GM23338 (cell line): ENCODE results near the gene CERT1. TPM values are rescaled to one million over a fixed set of nuclear protein-coding genes. Genes with fewer than 3 reads are reported as not detected.
A peak's percentile ranks its signal among the peaks of the same experiment; 100 is the strongest.

Source experiments
- ATAC-seq: fragments of 200-7000 bp; cut with Tn5 transposase; 3 replicates; pipeline ENCODE4 v1.9.1; 2020
- DNase-seq: peaks from one replicate; pipeline ENCODE4 v3.0.0-alpha.2; 2015; ENCODE audit warnings: low spot score
- H2AFZ ChIP-seq: fragments of 200-600 bp; sonication (generic); 2 replicates; pipeline ENCODE4 v1.8.0; 2016; ENCODE audit warnings: antibody characterized with exemption, mild to moderate bottlenecking, moderate library complexity
- H3F3A ChIP-seq: fragments of 200-600 bp; sonication (generic); replicated peaks from 2 replicates; pipeline ENCODE4 v1.8.0; 2017; ENCODE audit warnings: antibody characterized with exemption, mixed run types, low read depth
- H3K27ac ChIP-seq: fragments of 200-600 bp; sonication (generic); 2 replicates; pipeline ENCODE4 v1.6.1; 2016; ENCODE audit warnings: low read depth
- H3K27me3 ChIP-seq: fragments of 200-600 bp; sonication (generic); 2 replicates; pipeline ENCODE4 v1.8.0; 2016; ENCODE audit warnings: mild to moderate bottlenecking, mixed run types, moderate library complexity; ENCODE audit not compliant: insufficient read depth
- H3K36me3 ChIP-seq: fragments of 200-600 bp; sonication (generic); 2 replicates; pipeline ENCODE4 v1.8.0; 2016; ENCODE audit warnings: mild to moderate bottlenecking; ENCODE audit not compliant: insufficient read depth
- H3K4me1 ChIP-seq: fragments of 200-600 bp; sonication (generic); 2 replicates; pipeline ENCODE4 v1.8.0; 2016; ENCODE audit warnings: mild to moderate bottlenecking, moderate library complexity; ENCODE audit not compliant: insufficient read depth
- H3K4me2 ChIP-seq: fragments of 200-600 bp; sonication (generic); 2 replicates; pipeline ENCODE4 v1.7.1; 2017; ENCODE audit warnings: mixed run types
- H3K4me3 ChIP-seq: fragments of 200-600 bp; sonication (generic); 2 replicates; pipeline ENCODE4 v1.6.1; 2016; ENCODE audit warnings: mixed run types
- H3K79me2 ChIP-seq: fragments of 200-600 bp; sonication (generic); replicated peaks from 2 replicates; pipeline ENCODE4 v1.8.0; 2017; ENCODE audit warnings: mild to moderate bottlenecking; ENCODE audit not compliant: insufficient read depth
- H3K9me2 ChIP-seq: fragments of 200-600 bp; sonication (generic); 2 replicates; pipeline ENCODE4 v1.8.0; 2017; ENCODE audit not compliant: insufficient read depth
- H4K20me1 ChIP-seq: fragments of 200-600 bp; sonication (generic); replicated peaks from 2 replicates; pipeline ENCODE4 v1.8.0; 2017; ENCODE audit warnings: mild to moderate bottlenecking; ENCODE audit not compliant: insufficient read depth
- H3K27ac Mint-ChIP-seq: 2 replicates; pipeline ENCODE4 v1.8.0; 2020; ENCODE audit warnings: inconsistent platforms, mild to moderate bottlenecking, moderate library complexity, mixed read lengths
- H3K27me3 Mint-ChIP-seq: 3 replicates; pipeline ENCODE4 v1.8.0; 2022; ENCODE audit warnings: low read depth, mild to moderate bottlenecking, moderate library complexity, mixed read lengths, inconsistent platforms; ENCODE audit not compliant: insufficient read depth, poor library complexity
- H3K36me3 Mint-ChIP-seq: 3 replicates; pipeline ENCODE4 v1.8.0; 2021; ENCODE audit warnings: low read depth, mild to moderate bottlenecking, inconsistent platforms, moderate library complexity, mixed read lengths
- H3K4me1 Mint-ChIP-seq: 3 replicates; pipeline ENCODE4 v1.8.0; 2020; ENCODE audit warnings: mild to moderate bottlenecking, inconsistent platforms, mixed read lengths
- H3K4me3 Mint-ChIP-seq: 3 replicates; pipeline ENCODE4 v1.8.0; 2021; ENCODE audit warnings: moderate library complexity, mild to moderate bottlenecking, inconsistent platforms, mixed read lengths
- H3K9me3 Mint-ChIP-seq: 3 replicates; pipeline ENCODE4 v1.8.0; 2020; ENCODE audit warnings: moderate library complexity, mild to moderate bottlenecking, inconsistent platforms, mixed read lengths
- CREB1 ChIP-seq: fragments of 250-450 bp; sonication (Bioruptor Pico); IDR thresholded peaks from 2 replicates; pipeline ENCODE4 v1.5.0; 2020; ENCODE audit warnings: low read depth, mild to moderate bottlenecking, moderate library complexity
- EZH2 ChIP-seq: fragments of 200-600 bp; sonication (generic); IDR thresholded peaks from one replicate; pipeline ENCODE4 v1.8.0; 2017; ENCODE audit warnings: antibody characterized with exemption, mild to moderate bottlenecking, low read depth; ENCODE audit not compliant: unreplicated experiment
- EZH2phosphoT487 ChIP-seq: fragments of 200-600 bp; sonication (generic); IDR thresholded peaks from one replicate; pipeline ENCODE4 v1.8.1; 2018; ENCODE audit warnings: antibody characterized with exemption; ENCODE audit not compliant: unreplicated experiment
- JUNB ChIP-seq: IDR thresholded peaks from one replicate; pipeline ENCODE4 v1.6.1; 2016; ENCODE audit warnings: antibody characterized with exemption; ENCODE audit not compliant: unreplicated experiment
- NANOG ChIP-seq: IDR thresholded peaks from 2 replicates; pipeline ENCODE4 v1.6.1; 2016; ENCODE audit warnings: antibody characterized with exemption, borderline replicate concordance
- POLR2AphosphoS5 ChIP-seq: IDR thresholded peaks from 2 replicates; pipeline ENCODE4 v1.6.1; 2016; ENCODE audit warnings: antibody characterized with exemption, low read depth
- STAT1 ChIP-seq: IDR thresholded peaks from one replicate; pipeline ENCODE4 v1.6.1; 2016; ENCODE audit warnings: antibody characterized with exemption; ENCODE audit not compliant: unreplicated experiment
- ZNF114 ChIP-seq: fragments of 250-450 bp; sonication (Bioruptor Pico); IDR thresholded peaks from 2 replicates; pipeline ENCODE4 v1.5.0; 2020; ENCODE audit warnings: mild to moderate bottlenecking, moderate library complexity
- ZNF331 ChIP-seq: fragments of 250-450 bp; sonication (Bioruptor Pico); IDR thresholded peaks from 2 replicates; pipeline ENCODE4 v1.5.0; 2020; ENCODE audit warnings: low read depth, mild to moderate bottlenecking, moderate library complexity
- polyA plus RNA-seq: library from polyadenylated mRNA; unstranded; fragments of >200 nt; fragmentation: Nextera tagmentation; extraction: Ambion mirVana; gene quantifications from 2 replicates; pipeline ENCODE4 v1.2.1, GENCODE V29; 2016
- total RNA-seq: library from RNA; depleted of rRNA; stranded (reverse); fragments of >200 nt; shearing (Covaris generic); gene quantifications from 2 replicates; pipeline ENCODE4 v1.2.3, GENCODE V29; 2014
- TF ChIP-seq, protein P1 (sequence below): IDR thresholded peaks from 2 replicates; pipeline ENCODE4 v1.6.1; 2016; ENCODE audit warnings: antibody characterized with exemption
- TF ChIP-seq, protein P2 (sequence below): IDR thresholded peaks from one replicate; pipeline ENCODE4 v1.6.1; 2018; ENCODE audit warnings: antibody characterized with exemption; ENCODE audit not compliant: unreplicated experiment
- TF ChIP-seq, protein P3 (sequence below), 2 experiments: fragments of 200-600 bp in 1 of 2; sonication (generic) in 1 of 2; conservative IDR thresholded peaks; 2 replicates each; pipeline versions ENCODE4 v1.5.1 to v1.6.1; 2016 to 2017; ENCODE audit warnings: antibody characterized with exemption in 2 of 2, low read depth in 2 of 2, mild to moderate bottlenecking in 2 of 2, moderate library complexity in 1 of 2

Gene CERT1
- total and polyA plus RNA-seq, 2 experiments from 2014 or later, result 36.5 to 40.7 TPM

- TF ChIP-seq, protein P1, sequence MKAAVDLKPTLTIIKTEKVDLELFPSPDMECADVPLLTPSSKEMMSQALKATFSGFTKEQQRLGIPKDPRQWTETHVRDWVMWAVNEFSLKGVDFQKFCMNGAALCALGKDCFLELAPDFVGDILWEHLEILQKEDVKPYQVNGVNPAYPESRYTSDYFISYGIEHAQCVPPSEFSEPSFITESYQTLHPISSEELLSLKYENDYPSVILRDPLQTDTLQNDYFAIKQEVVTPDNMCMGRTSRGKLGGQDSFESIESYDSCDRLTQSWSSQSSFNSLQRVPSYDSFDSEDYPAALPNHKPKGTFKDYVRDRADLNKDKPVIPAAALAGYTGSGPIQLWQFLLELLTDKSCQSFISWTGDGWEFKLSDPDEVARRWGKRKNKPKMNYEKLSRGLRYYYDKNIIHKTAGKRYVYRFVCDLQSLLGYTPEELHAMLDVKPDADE, result no peak
- no peak for TF ChIP-seq STAT1
- no peak for TF ChIP-seq ZNF331 (CRISPR knock-in tag)
- TF ChIP-seq JUNB, result no peak
- no peak for TF ChIP-seq POLR2AphosphoS5
- TF ChIP-seq EZH2, result no peak
- TF ChIP-seq NANOG, result no peak
These were observed 1.5 kb downstream of the CERT1 start (continued) for GRCh38 chr5:75509956-75510355.

GRCh38 chr5:75509546-75509945, 1.9 kb downstream of the CERT1 start:
- H3K36me3 Mint-ChIP-seq, result peaks cover 2% of the 10 kb centered on the region; the same call in 2 of the 3 replicates
- Histone ChIP-seq H2AFZ (no peak overlapping the region), H3K27ac (no peak overlapping the region), H3K27me3 (no peaks in the 10 kb centered on the region), H3F3A (no peaks in the 10 kb centered on the region), H3K36me3 (no peaks in the 10 kb centered on the region), H3K4me3 (peak overlapping the region; percentile 62), H3K4me1 (peaks cover 15% of the 10 kb centered on the region; the same call in 1 of the 2 replicates), H4K20me1 (no peaks in the 10 kb centered on the region; the same call in 1 of the 2 replicates), H3K9me2 (no peaks in the 10 kb centered on the region), H3K79me2 (peaks cover 57% of the 10 kb centered on the region), H3K4me2 (peak overlapping the region; percentile 93)
- H3K9me3 Mint-ChIP-seq, result no peaks in the 10 kb centered on the region; the same call in 2 of the 3 replicates
- DNase-seq (no peak), ATAC-seq (no peak)
- H3K27ac Mint-ChIP-seq, result no peak overlapping the region
- H3K4me1 Mint-ChIP-seq, result peaks cover 16% of the 10 kb centered on the region
- peaks cover 19% of the 10 kb centered on the region for H3K27me3 Mint-ChIP-seq
- peak overlapping the region; percentile 94 for H3K4me3 Mint-ChIP-seq
- TF ChIP-seq ZNF114 (CRISPR knock-in tag) (no peak), POLR2AphosphoS5 (no peak), ZNF331 (CRISPR knock-in tag) (no peak), CREB1 (CRISPR knock-in tag) (no peak), STAT1 (no peak), JUNB (no peak), EZH2phosphoT487 (no peak), NANOG (no peak), EZH2 (no peak)
- TF ChIP-seq, protein P2, sequence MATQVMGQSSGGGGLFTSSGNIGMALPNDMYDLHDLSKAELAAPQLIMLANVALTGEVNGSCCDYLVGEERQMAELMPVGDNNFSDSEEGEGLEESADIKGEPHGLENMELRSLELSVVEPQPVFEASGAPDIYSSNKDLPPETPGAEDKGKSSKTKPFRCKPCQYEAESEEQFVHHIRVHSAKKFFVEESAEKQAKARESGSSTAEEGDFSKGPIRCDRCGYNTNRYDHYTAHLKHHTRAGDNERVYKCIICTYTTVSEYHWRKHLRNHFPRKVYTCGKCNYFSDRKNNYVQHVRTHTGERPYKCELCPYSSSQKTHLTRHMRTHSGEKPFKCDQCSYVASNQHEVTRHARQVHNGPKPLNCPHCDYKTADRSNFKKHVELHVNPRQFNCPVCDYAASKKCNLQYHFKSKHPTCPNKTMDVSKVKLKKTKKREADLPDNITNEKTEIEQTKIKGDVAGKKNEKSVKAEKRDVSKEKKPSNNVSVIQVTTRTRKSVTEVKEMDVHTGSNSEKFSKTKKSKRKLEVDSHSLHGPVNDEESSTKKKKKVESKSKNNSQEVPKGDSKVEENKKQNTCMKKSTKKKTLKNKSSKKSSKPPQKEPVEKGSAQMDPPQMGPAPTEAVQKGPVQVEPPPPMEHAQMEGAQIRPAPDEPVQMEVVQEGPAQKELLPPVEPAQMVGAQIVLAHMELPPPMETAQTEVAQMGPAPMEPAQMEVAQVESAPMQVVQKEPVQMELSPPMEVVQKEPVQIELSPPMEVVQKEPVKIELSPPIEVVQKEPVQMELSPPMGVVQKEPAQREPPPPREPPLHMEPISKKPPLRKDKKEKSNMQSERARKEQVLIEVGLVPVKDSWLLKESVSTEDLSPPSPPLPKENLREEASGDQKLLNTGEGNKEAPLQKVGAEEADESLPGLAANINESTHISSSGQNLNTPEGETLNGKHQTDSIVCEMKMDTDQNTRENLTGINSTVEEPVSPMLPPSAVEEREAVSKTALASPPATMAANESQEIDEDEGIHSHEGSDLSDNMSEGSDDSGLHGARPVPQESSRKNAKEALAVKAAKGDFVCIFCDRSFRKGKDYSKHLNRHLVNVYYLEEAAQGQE, result no peak
- TF ChIP-seq, protein P1, result no peak
- TF ChIP-seq, protein P3, sequence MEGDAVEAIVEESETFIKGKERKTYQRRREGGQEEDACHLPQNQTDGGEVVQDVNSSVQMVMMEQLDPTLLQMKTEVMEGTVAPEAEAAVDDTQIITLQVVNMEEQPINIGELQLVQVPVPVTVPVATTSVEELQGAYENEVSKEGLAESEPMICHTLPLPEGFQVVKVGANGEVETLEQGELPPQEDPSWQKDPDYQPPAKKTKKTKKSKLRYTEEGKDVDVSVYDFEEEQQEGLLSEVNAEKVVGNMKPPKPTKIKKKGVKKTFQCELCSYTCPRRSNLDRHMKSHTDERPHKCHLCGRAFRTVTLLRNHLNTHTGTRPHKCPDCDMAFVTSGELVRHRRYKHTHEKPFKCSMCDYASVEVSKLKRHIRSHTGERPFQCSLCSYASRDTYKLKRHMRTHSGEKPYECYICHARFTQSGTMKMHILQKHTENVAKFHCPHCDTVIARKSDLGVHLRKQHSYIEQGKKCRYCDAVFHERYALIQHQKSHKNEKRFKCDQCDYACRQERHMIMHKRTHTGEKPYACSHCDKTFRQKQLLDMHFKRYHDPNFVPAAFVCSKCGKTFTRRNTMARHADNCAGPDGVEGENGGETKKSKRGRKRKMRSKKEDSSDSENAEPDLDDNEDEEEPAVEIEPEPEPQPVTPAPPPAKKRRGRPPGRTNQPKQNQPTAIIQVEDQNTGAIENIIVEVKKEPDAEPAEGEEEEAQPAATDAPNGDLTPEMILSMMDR (conservative IDR thresholded peaks at IDR 0.05; ENCODE audit: low read depth in 2 of 2), result no peak
